ENCODE measurements around the gene C20orf96.
"Not testable (repeated sequence)": the region's sequence is repeated elsewhere in the genome, so short reads cannot be mapped to it uniquely, and the experiment has no call there.

Gene C20orf96

GRCh38 chr20:226958-227357 lies 63.6 kb downstream of the C20orf96 start, which contains the start of gene DEFB129:
Gene DEFB129, plus strand, starts transcription at chr20:227258. Its CDS starts 31 bp downstream, at chr20:227289.
- no peak for DNase-seq

GRCh38 chr20:225879-226278 lies 64.7 kb downstream of the C20orf96 start:
- DNase-seq: not testable (repeated sequence)

GRCh38 chr20:221258-221830 lies 69.2 kb downstream of the C20orf96 start:
- no peak for DNase-seq
